Measurements from ENCODE around the gene SH3BGRL2.

Gene SH3BGRL2

GRCh38 chr6:79686707-79687309, 55.7 kb downstream of the SH3BGRL2 start:
- H3K4me3 ChIP-seq (ENCODE audit: low read depth, low read length) = no peak overlapping the region
- no peaks in the 10 kb centered on the region for H3K36me3 ChIP-seq (ENCODE audit: control insufficient read depth, insufficient read depth, low read length)
- no peaks in the 10 kb centered on the region for H3K9me3 ChIP-seq (ENCODE audit: control insufficient read depth, insufficient read depth, low read length)
- H3K9ac ChIP-seq (ENCODE audit: low read depth, low read length) = no peak overlapping the region
- H3K4me1 ChIP-seq (ENCODE audit: control insufficient read depth, insufficient read depth, low read length) = no peaks in the 10 kb centered on the region
- H3K27me3 ChIP-seq (ENCODE audit: control insufficient read depth, insufficient read depth, low read length) = no peaks in the 10 kb centered on the region

GRCh38 chr6:79687759-79688158, 56.6 kb downstream of the SH3BGRL2 start:
- H3K9me3 ChIP-seq (ENCODE audit: control insufficient read depth, insufficient read depth, low read length) = no peaks in the 10 kb centered on the region
- H3K4me3 ChIP-seq (ENCODE audit: low read depth, low read length) = no peak overlapping the region
- H3K9ac ChIP-seq (ENCODE audit: low read depth, low read length) = no peak overlapping the region
- H3K27me3 ChIP-seq (ENCODE audit: control insufficient read depth, insufficient read depth, low read length) = no peaks in the 10 kb centered on the region
- no peaks in the 10 kb centered on the region for H3K36me3 ChIP-seq (ENCODE audit: control insufficient read depth, insufficient read depth, low read length)
- no peaks in the 10 kb centered on the region for H3K4me1 ChIP-seq (ENCODE audit: control insufficient read depth, insufficient read depth, low read length)

- Histone ChIP-seq H3K4me3 (ENCODE audit: low read depth, low read length) (no peak overlapping the region), H3K4me1 (ENCODE audit: control insufficient read depth, insufficient read depth, low read length) (no peaks in the 10 kb centered on the region), H3K9me3 (ENCODE audit: control insufficient read depth, insufficient read depth, low read length) (no peaks in the 10 kb centered on the region), H3K9ac (ENCODE audit: low read depth, low read length) (no peak overlapping the region), H3K27me3 (ENCODE audit: control insufficient read depth, insufficient read depth, low read length) (no peaks in the 10 kb centered on the region), H3K36me3 (ENCODE audit: control insufficient read depth, insufficient read depth, low read length) (no peaks in the 10 kb centered on the region)
Observed at GRCh38 chr6:79694156-79694555, 63.0 kb downstream of the SH3BGRL2 start.

- Histone ChIP-seq H3K4me1 (ENCODE audit: control insufficient read depth, insufficient read depth, low read length) (no peaks in the 10 kb centered on the region), H3K36me3 (ENCODE audit: control insufficient read depth, insufficient read depth, low read length) (no peaks in the 10 kb centered on the region), H3K27me3 (ENCODE audit: control insufficient read depth, insufficient read depth, low read length) (no peaks in the 10 kb centered on the region), H3K4me3 (ENCODE audit: low read depth, low read length) (no peak overlapping the region), H3K9me3 (ENCODE audit: control insufficient read depth, insufficient read depth, low read length) (no peaks in the 10 kb centered on the region), H3K9ac (ENCODE audit: low read depth, low read length) (no peak overlapping the region)
Observed at GRCh38 chr6:79694623-79695343, 63.7 kb downstream of the SH3BGRL2 start.

- no peaks in the 10 kb centered on the region for H3K4me1 ChIP-seq (ENCODE audit: control insufficient read depth, insufficient read depth, low read length)
- no peak overlapping the region for H3K9ac ChIP-seq (ENCODE audit: low read depth, low read length)
- H3K9me3 ChIP-seq (ENCODE audit: control insufficient read depth, insufficient read depth, low read length) = no peaks in the 10 kb centered on the region
- no peaks in the 10 kb centered on the region for H3K36me3 ChIP-seq (ENCODE audit: control insufficient read depth, insufficient read depth, low read length)
- H3K27me3 ChIP-seq (ENCODE audit: control insufficient read depth, insufficient read depth, low read length) = no peaks in the 10 kb centered on the region
- H3K4me3 ChIP-seq (ENCODE audit: low read depth, low read length) = no peak overlapping the region
Observed at GRCh38 chr6:79697430-79697829, 66.3 kb downstream of the SH3BGRL2 start.

- H3K36me3 ChIP-seq (ENCODE audit: control insufficient read depth, insufficient read depth, low read length) = no peaks in the 10 kb centered on the region
Observed at GRCh38 chr6:79699606-79700005, 68.5 kb downstream of the SH3BGRL2 start.

GRCh38 chr6:79702691-79703090, 71.6 kb downstream of the SH3BGRL2 start:
- Histone ChIP-seq H3K9me3 (ENCODE audit: control insufficient read depth, insufficient read depth, low read length) (no peaks in the 10 kb centered on the region), H3K4me3 (ENCODE audit: low read depth, low read length) (no peak overlapping the region), H3K9ac (ENCODE audit: low read depth, low read length) (no peak overlapping the region), H3K36me3 (ENCODE audit: control insufficient read depth, insufficient read depth, low read length) (no peaks in the 10 kb centered on the region), H3K27me3 (ENCODE audit: control insufficient read depth, insufficient read depth, low read length) (no peaks in the 10 kb centered on the region), H3K4me1 (ENCODE audit: control insufficient read depth, insufficient read depth, low read length) (no peaks in the 10 kb centered on the region)

More at GRCh38 chr6:79699606-79700005, 68.5 kb downstream of the SH3BGRL2 start:
- Histone ChIP-seq H3K27me3 (ENCODE audit: control insufficient read depth, insufficient read depth, low read length) (no peaks in the 10 kb centered on the region), H3K9me3 (ENCODE audit: control insufficient read depth, insufficient read depth, low read length) (no peaks in the 10 kb centered on the region), H3K4me3 (ENCODE audit: low read depth, low read length) (no peak overlapping the region), H3K4me1 (ENCODE audit: control insufficient read depth, insufficient read depth, low read length) (no peaks in the 10 kb centered on the region), H3K9ac (ENCODE audit: low read depth, low read length) (no peak overlapping the region)

- Histone ChIP-seq H3K4me3 (ENCODE audit: low read depth, low read length) (no peak overlapping the region), H3K9me3 (ENCODE audit: control insufficient read depth, insufficient read depth, low read length) (no peaks in the 10 kb centered on the region), H3K4me1 (ENCODE audit: control insufficient read depth, insufficient read depth, low read length) (no peaks in the 10 kb centered on the region), H3K36me3 (ENCODE audit: control insufficient read depth, insufficient read depth, low read length) (no peaks in the 10 kb centered on the region), H3K27me3 (ENCODE audit: control insufficient read depth, insufficient read depth, low read length) (no peaks in the 10 kb centered on the region), H3K9ac (ENCODE audit: low read depth, low read length) (no peak overlapping the region)
Observed at GRCh38 chr6:79704200-79704599, 73.1 kb downstream of the SH3BGRL2 start.

- Histone ChIP-seq H3K9ac (ENCODE audit: low read depth, low read length) (no peak overlapping the region), H3K27me3 (ENCODE audit: control insufficient read depth, insufficient read depth, low read length) (no peaks in the 10 kb centered on the region), H3K36me3 (ENCODE audit: control insufficient read depth, insufficient read depth, low read length) (no peaks in the 10 kb centered on the region), H3K4me1 (ENCODE audit: control insufficient read depth, insufficient read depth, low read length) (no peaks in the 10 kb centered on the region), H3K9me3 (ENCODE audit: control insufficient read depth, insufficient read depth, low read length) (no peaks in the 10 kb centered on the region), H3K4me3 (ENCODE audit: low read depth, low read length) (no peak overlapping the region)
Observed at GRCh38 chr6:79705456-79705995, 74.4 kb downstream of the SH3BGRL2 start.

- H3K9me3 ChIP-seq (ENCODE audit: control insufficient read depth, insufficient read depth, low read length) = no peaks in the 10 kb centered on the region
- no peak overlapping the region for H3K4me3 ChIP-seq (ENCODE audit: low read depth, low read length)
- no peaks in the 10 kb centered on the region for H3K4me1 ChIP-seq (ENCODE audit: control insufficient read depth, insufficient read depth, low read length)
- no peaks in the 10 kb centered on the region for H3K27me3 ChIP-seq (ENCODE audit: control insufficient read depth, insufficient read depth, low read length)
- no peak overlapping the region for H3K9ac ChIP-seq (ENCODE audit: low read depth, low read length)
- H3K36me3 ChIP-seq (ENCODE audit: control insufficient read depth, insufficient read depth, low read length) = no peaks in the 10 kb centered on the region
Observed at GRCh38 chr6:79706527-79706926, 75.4 kb downstream of the SH3BGRL2 start.

- Histone ChIP-seq H3K4me3 (ENCODE audit: low read depth, low read length) (no peak overlapping the region), H3K4me1 (ENCODE audit: control insufficient read depth, insufficient read depth, low read length) (no peaks in the 10 kb centered on the region), H3K9me3 (ENCODE audit: control insufficient read depth, insufficient read depth, low read length) (no peaks in the 10 kb centered on the region), H3K27me3 (ENCODE audit: control insufficient read depth, insufficient read depth, low read length) (no peaks in the 10 kb centered on the region), H3K9ac (ENCODE audit: low read depth, low read length) (no peak overlapping the region), H3K36me3 (ENCODE audit: control insufficient read depth, insufficient read depth, low read length) (no peaks in the 10 kb centered on the region)
Observed at GRCh38 chr6:79707621-79708020, 76.5 kb downstream of the SH3BGRL2 start.

All from iPS-15b (cell line).